ENCODE measurements around the gene GCC2. TPM values are rescaled to one million over a fixed set of nuclear protein-coding genes. Genes with fewer than 3 reads are reported as not detected.
"Not testable (repeated sequence)": the region's sequence is repeated elsewhere in the genome, so short reads cannot be mapped to it uniquely, and the experiment has no call there.

The GCC2 gene
- total RNA-seq, 1 experiment from 2014 or later, result 22.0 TPM

DNA sequence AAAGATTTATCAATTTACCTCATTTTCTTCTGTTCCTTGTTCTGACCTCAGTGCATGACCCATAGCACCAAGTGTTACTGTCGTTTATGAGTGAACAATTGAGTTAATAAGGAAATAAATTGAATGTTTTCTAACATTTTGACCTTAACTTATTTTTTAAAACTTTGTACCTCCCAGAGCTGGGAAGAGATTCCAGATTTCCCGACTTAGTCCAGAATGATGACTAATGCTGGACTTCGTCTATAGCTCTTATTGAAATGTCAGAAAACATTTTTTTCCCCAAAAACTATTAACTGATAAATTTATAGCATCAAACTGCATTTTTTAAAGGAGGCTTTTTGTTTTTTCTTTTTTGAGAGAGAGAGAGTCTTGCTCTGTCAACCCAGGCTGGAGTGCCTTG, 63.4 kb downstream of the GCC2 start:
- DNase-seq (ENCODE audit: low spot score), result not testable (repeated sequence)

DNA sequence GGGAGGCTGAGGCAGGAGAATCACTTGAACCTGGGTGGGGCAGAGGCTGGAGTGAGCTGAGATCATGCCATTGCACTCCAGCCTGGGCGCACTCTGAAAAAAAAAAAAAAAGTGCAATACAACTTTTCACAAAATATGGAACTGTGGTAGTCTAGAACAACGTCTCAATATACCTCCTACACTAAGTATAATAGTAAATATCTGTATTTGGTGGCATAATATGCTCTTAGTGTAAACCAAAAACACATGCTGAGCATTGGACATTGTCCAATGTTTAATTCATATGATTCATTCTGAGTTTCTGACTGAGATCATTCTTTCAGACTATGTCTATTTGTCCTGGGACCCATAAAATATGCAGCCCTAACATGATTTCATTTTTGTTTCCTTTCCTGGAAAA, 65.5 kb downstream of the GCC2 start:
- not testable (repeated sequence) for DNase-seq (ENCODE audit: low spot score)

DNA sequence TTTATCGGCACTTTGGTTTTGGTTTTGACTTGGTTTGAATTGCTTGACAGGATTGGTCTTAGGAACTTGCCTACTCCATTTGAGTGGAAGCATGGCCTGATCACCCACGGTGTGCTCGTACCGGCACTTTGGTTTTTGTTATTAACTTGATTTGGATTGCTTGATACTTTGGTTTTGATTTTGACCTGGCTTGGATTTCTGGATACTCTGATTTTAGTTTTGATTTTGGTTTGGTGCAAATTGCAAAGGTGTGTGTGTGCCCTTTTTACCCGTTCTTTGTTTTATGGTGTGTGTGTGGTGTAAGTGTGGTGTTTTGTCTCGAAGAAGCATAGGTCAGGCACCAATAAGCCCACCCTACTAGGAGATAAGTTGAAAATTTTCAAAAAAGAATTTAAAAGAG, 75.7 kb downstream of the GCC2 start:
- DNase-seq (ENCODE audit: low spot score), result not testable (repeated sequence)

DNA sequence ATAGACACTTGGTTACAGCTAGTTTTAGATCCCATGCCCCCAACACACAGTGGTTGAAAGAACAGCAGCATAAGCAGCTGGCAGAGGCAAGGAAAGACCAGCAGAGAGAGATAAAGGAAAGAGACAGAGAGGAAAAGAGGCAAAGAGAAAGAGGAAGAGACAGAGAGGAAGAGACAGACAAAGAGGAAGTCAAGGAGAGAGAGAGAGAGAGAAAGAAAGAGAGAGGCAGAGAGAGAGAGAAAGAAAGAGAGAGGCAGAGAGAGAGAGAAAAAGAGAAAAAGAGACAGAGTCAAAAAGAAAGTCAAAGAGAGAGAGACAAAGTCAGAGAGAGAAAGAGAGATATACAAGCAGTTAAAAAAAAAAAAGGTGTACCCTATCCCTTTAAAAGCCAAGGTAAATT, 76.3 kb downstream of the GCC2 start:
- not testable (repeated sequence) for DNase-seq (ENCODE audit: low spot score)

DNA sequence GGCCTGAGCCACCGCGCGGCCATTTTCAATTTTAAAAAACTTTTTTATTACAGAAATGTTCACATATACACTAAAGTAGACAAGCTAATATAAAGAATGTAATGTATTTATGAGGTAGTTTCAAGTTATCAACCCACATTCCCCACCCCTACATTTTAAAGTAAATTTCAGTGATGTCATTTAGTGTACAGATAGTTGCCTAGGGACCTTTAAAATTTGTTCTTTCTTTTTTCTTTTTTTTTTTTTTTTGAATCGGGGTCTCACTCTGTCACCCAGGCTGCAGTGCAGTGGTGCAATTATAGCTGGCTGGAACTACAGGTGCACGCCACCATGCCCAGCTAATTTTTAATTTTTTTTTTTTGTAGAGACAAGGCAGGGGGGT, 82.7 kb downstream of the GCC2 start:
- no peak for DNase-seq (ENCODE audit: low spot score)

DNA sequence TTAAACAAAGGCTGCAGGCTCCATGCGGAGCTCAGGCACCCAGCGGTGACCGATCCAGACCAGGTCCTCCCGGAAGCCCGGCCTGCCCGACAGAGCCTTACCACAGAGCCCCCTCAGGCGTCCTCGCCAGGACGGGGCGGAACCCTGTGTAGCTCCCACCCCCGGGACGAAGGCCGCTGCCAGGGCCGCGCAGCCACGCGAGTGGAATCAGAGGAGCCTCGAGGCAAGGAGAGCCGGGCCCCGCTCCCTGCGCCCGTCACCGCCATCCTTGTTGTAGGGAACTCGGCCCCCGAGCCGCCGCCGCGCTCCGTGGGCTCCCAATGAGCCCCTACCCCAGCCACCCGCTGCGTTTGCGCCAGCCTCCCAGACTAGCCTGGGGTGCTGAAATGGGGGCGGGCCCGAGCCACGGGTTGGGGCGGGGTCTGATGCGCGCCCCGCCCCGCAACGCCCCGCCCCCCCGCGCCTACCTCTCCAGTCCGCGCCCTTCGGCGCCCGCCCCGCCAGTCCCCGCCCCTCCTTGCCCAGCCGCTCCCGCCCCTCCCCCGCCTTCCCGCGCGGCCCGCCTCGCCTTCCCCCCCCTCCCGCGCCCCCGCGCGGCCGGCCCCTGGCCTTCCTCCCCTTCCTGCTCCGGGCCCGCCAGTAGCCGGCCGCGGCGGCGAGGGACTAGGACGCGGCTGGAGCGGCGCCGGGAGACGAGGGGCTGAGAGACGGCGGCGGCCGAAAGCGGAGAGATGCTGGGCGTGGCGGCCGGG, 85.0 kb downstream of the GCC2 start, which contains the start of gene LIMS1:
TSS of gene LIMS1 (plus strand) at position 639 of the 752 bp plus-strand sequence. CDS start at position 732, 93 bp downstream.
- peak; percentile 89 for DNase-seq (ENCODE audit: low spot score)

DNA sequence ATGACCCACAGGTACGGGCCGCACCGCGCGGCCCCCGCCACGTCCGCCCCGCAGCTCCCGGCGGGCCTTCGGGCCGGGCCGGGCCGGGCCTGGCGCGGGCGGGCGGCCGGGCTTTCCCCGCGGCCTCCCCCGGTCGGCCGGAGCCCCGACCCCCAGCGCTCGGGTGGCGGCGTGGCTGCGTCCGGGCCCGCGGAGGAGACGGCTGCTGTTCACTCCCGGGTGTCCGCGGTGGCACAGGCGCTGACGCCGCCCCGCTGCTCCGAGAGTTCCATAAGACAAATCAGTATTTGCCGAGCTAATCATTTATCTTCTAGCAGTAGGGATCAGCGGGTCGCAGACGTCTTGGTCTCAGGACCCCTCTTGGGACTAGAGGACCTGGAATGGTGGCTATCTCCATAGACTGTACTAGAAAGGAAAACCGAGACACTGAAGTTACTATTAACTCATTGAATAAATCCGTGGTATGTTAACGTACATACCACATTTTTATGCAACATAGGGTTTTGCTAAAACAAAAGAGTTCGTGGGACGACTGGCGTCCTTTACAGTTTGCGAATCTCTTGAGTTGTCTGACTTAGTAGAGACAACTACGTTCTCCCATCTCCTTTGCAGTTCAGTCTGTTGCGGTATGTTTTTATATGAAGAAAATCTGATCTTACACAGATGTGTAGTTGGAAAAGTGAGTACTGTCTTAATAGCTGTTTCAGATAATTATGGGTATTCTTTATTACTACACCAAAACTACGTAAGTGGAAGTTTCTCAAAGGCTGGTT, 85.8 kb downstream of the GCC2 start:
- peak; percentile 42 for DNase-seq (ENCODE audit: low spot score)

DNA sequence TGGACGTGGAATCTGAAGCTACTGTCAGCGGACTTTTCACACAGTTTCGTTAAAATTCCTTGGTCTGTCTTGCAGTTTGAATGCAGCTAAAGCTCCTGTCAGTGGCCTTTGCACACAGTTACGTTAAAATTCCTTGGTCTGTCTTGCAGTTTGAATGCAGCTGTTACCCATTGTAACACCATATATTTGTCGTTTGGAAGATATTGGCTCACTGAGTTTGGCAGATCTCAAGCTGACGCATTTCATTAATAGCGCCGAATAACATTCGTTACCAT, 86.3 kb downstream of the GCC2 start:
- no peak for DNase-seq (ENCODE audit: low spot score)

DNA sequence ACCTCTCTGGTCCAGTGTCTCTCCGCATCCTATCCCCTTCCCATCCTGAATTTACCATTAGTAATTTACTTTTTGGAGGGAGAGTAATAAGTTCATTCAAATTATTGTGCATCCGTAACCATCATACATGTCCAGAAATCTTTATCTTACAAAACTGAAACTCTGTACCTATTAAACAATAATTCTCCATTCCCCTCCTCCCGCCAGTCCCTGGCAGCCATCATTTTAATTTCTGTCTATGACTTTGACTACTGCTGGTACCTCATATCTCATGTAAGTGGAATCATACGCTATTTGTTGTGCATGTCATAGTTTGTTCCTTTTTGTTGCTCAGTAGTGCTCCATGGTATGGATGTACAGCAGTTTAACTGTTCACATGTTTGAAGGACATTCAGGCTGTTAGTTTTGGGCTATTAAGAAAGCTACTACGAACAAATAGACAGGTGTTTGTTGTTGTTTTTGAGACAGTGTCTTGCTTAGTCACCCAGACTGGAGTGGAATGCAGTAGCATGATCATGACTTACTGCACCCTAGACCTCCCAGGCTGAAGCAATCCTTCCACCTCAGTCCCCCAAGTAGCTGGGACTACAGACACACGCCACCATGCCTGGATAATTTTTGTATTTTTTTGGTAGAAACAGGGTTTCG, 87.3 kb downstream of the GCC2 start:
- DNase-seq (ENCODE audit: low spot score), result peak; percentile 37

DNA sequence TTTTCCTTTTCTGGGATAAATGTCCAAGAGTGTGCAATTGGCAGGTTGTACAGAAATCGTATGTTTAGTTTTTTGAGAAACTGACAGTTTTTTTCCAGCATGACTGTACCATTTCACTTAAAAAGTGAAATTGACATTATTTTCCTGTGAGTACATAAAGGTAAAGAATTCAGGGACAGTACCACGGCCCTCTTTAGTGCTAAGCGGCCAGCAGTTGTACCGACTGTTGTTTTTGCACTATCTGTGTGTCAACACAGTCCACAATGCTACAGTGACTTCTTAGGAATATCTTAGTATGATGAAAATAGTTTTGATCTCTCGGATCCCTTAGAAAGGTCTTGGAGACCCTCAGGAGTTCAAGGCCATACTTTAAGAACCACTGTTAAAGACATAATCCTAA, 87.9 kb downstream of the GCC2 start:
- DNase-seq (ENCODE audit: low spot score), result no peak

DNA sequence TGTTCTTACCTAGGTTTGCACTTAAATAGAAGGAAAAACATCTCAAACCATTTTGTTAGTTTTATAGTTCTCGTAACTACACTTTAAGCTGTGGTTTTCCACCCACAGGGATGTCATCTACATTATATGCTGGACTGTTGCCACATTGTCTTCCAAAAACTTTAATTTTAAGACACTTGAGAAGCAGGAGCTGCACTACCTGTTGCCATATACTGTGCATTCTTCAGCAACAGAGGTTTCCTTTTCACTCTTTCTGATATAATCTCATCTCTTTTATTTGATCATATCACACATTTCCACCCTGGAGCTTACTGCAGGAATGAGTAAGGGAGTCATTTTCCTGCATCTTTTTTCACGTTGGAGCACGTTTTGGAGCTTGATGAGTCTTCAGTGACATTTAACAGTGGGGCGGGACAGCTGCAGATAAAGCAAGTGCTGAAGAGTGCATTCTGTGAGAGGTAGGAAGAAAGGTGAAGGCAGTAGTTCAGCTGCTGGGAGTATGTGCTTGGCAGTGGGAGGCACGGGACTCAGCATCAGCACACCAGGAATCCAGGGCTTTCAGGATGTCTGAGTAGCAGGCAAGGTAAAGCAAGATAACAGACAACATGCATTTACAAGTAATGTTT, 89.1 kb downstream of the GCC2 start:
- no peak for DNase-seq (ENCODE audit: low spot score)

DNA sequence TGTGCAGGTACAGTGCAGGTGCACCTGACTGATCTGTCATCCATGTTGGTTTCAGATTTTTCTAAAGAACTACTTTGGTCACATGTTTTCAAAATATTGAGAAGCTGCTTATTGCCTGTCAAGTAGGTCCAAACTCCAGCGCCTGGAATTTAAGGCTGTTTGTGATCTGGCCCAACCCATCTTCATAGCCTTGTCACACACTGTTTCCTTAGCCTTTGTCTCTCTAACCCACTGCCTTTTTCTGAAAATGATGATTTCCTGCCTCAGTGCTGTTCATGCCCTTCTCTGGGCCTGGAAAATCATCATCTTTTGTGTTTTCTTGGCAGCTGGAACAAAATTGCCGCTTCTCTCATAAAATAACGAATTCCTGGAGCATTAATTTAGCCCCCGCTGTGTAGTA, 92.4 kb downstream of the GCC2 start:
- no peak for DNase-seq (ENCODE audit: low spot score)

DNA sequence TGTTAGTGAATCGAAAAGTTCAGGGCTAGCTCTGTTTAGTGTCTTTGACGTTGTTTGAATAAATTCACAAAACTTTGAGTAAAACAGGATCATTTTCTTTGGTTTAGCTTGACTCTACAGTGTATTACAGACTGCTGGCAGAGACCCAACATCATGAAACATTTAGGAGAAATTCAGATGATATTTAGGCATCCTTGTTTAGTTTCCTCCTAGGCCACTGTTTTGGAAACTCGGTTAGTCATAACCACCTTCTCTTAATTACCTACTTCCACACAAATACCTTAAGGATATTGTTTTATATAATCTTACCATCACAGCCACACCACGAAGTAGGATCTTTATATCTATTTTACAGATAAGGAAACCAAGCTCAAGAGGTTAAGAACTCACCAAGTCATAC, 93.1 kb downstream of the GCC2 start:
- DNase-seq (ENCODE audit: low spot score), result peak; percentile 16

DNA sequence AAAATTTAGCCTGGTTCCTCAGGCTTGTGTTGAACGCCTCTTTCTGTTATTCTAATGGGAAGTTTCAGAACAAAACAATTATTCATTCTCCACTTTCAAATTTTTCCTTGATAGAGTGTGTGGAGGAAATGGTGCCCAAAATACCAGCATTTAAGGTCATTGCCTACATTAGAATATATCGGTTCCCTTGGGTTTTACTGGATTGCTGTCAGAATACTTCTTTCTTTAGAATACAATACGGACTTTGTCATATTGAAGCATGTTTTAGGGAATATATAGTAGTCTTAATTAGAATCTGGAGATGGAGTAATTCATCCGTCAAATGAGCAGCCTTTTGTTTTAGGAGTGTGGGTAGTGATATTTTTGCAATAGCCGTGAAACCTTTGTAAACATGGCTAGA, 98.6 kb downstream of the GCC2 start:
- DNase-seq (ENCODE audit: low spot score), result no peak

DNA sequence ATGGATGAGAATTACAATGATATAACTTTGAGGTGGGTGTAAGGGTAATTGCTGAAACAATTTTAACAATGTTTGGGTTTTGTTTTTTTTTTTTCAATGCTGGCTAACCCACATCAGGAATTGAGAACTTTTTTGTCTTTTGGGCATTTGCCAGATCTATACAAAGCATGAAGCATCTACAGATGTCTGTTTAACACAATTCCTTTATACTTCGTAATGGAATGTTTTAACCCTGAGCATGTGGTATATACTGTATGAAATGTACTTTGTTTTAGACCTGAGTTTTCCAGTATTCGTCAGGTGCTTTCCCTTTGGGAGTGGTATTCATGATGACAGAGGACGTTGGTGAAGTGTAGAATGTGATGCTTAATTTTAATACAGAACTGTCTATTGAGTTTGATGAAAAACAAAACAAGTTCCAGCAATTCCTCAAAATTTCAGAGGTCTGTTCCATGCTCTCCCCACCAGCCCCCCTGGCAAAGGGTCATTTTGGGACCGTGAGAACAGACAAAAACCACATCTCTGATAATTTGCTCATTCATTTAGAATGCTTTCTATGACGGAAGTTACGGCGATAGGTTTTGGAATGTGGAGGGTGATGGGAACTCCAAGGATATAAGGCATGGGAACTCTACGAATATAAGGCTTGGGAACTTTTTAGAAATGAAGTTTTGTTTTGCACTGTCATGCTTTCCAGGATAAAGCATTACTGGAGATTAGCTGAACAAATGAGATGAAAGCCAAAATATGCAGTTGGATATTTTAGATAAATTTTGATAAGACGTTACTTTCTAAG, 99.4 kb downstream of the GCC2 start:
- no peak for DNase-seq (ENCODE audit: low spot score)

DNA sequence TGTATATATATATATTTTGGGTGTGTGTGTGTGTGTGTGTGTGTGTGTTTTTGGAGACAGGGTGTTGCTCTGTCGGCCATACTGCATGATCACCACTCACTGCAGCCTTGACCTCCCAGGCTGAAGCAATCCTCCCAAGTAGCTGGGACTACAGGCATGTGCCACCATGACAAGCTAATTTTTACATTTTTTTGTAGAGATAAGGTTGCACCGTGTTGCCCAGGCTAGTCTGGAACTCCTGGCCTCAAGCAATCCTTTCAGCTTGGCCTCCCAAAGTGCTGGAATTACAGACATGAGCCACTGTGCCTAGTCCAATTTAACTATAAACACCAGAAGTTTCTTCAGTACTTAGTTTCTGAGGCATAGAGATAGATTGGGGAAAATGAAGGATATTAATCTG, 103.6 kb downstream of the GCC2 start:
- no peak for DNase-seq (ENCODE audit: low spot score)

DNA sequence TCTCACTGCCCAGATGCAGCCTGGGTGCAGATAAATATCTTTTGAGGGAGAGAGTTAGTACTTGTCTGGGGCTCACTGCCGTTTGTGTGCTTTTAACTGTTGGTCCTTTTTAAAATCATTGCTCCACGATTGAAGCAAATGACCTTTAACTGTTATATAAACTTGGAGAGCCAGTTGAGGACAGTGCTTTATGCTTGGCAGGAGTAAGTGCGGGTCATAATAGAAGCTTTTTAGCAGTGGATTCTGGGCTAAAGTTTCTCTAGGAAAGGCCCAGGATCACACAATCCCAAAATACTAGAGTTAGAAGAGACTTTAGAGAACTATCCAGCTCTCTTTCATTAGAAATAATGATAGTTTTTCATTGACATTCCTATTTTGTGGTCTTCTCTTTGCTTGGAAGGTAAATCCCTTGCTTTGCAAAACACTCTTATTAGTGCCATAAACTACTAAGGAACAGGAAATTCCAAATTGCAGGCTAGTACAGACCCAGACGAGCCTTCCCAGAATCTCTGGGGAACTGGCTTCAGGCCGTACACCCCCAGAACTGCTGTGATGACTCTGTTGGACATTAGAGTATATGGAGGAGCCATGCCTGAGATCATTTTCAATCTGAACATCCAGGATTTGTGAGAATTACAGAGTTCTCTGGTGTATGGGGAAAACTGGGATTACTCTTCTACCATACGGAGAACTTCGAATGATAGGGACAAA, 104.4 kb downstream of the GCC2 start:
- no peak for DNase-seq (ENCODE audit: low spot score)

DNA sequence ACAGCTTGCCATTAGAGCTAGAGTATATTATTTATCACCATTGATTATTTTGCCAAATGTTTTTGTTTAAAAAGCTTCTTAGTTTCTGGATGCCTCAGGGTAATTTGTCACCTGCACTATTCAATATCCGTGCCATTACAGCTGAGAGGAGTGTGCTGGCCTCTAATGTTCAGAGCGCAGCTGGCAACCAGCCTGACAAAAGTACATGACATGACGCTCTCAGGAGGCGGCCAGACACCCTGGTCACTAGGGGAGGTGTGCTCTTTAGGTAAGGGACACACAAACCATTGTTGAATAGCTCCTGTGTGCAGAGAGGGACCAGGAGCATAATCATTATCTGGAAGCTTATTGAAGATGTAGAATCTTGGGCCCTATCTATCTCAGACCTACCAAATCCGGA, 105.5 kb downstream of the GCC2 start:
- DNase-seq (ENCODE audit: low spot score), result no peak

DNA sequence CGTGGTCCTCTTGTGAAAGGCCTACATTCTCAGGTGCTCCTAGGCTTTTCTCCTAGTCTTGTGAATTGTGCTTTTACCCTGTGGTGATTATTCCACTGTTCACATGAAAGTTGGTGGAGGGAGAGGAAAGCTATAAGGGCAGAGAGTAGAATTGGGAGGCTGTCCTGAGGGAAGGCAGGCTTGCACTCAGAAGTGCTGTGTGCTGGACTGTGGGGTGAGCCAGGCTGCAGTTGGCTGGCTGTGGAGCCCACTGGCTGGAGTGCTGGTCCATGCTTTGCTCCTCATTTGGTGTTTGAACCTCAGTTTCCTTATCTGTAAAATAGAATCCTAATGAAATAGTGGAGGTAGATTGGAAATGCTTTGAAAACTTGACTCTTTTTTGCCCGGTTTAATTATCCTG, 106.6 kb downstream of the GCC2 start:
- DNase-seq (ENCODE audit: low spot score), result no peak

DNA sequence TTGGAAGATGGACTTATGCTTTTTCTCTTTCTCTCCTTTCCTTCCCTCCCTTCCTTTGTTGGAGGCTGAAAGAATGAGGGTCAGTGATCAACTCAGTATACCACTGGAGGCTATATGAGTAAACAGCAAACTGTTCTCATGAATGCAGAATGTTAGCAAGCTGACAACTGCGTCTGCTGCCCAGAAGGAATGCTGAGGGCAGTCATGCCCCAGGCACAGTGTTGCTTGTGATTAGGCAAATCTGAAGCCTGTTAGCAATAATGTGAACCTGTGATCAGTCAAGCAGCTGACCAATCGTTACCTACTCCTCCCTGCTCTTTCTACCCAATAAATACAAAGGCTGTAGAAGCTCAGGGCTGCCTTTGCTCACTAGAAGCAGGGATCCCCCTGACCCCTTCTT, 107.6 kb downstream of the GCC2 start:
- not testable (repeated sequence) for DNase-seq (ENCODE audit: low spot score)
